Hematopoietic multipotent progenitor cell treated with erythropoietin and hydrocortisone succinate and interleukin-3 and kit ligand, for 15 days (in vitro differentiated cells): Measurements from ENCODE around the gene ATP11A.
"Not testable (repeated sequence)": the region's sequence is repeated elsewhere in the genome, so short reads cannot be mapped to it uniquely, and the experiment has no call there.

Experiments used
- DNase-seq: peaks from one replicate; pipeline ENCODE4 v3.0.0-alpha.2; 2015; ENCODE audit warnings: low spot score

Gene ATP11A

GRCh38 chr13:112800057-112800456, 110.2 kb downstream of the ATP11A start:
- DNase-seq: no peak

GRCh38 chr13:112800807-112801206, 111.0 kb downstream of the ATP11A start:
- not testable (repeated sequence) for DNase-seq

DNA sequence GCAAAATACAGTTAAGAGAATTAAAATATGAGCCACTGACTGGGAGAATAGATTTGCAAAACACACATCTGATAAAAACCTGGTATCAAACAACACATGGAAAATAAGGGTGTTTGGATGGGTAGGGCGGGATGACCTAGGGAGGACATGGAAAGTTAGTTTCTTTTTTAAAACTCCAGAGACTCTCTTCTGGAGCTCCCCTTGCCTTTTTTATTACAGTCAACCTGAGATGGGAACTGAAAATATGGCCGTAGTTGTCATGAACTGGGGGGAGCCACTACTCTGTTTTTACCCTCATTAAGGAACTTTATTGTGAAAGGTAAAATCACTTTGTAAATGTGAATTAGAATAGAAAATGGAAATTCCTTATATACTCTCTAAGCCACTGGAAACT, 113.0 kb downstream of the ATP11A start:
- DNase-seq: no peak

DNA sequence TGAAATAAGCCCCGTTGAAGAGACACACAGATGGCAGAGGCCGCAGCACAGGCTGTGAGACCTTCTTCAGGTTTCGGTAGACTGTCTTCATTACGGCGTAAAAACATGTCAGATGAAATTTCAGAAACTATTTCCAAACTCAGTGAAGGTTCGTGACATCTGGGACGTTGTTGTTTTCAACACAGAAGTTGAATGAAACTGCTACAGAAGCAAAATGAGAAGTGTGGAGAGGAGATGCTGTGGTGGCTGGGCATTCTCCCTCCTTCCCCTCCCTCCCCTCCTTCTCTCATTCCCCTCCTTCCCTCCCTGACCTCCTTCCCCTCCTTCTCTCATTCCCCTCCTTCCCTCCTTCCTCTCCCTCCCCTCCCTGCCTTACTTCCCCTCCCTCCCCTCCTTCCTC, 113.6 kb downstream of the ATP11A start:
- DNase-seq: no peak

DNA sequence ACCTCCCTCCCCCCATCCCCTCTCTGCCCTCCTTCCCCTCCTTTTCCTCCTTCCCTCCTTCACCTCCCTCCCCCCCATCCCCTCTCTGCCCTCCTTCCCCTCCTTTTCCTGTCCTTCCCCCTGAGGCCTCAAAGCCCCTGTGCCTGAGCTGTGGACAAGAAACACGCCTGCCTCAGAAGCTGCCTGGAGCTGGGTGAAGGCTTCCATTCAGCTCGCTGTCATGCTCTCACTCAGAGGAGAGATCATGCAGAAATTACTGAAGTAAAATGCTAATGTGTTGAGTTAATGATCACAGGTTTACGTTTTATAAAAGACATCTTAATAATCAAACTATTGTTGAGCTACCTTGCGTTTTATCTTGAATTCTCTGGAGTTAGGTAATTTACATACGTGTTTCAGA, 114.5 kb downstream of the ATP11A start:
- no peak for DNase-seq

DNA sequence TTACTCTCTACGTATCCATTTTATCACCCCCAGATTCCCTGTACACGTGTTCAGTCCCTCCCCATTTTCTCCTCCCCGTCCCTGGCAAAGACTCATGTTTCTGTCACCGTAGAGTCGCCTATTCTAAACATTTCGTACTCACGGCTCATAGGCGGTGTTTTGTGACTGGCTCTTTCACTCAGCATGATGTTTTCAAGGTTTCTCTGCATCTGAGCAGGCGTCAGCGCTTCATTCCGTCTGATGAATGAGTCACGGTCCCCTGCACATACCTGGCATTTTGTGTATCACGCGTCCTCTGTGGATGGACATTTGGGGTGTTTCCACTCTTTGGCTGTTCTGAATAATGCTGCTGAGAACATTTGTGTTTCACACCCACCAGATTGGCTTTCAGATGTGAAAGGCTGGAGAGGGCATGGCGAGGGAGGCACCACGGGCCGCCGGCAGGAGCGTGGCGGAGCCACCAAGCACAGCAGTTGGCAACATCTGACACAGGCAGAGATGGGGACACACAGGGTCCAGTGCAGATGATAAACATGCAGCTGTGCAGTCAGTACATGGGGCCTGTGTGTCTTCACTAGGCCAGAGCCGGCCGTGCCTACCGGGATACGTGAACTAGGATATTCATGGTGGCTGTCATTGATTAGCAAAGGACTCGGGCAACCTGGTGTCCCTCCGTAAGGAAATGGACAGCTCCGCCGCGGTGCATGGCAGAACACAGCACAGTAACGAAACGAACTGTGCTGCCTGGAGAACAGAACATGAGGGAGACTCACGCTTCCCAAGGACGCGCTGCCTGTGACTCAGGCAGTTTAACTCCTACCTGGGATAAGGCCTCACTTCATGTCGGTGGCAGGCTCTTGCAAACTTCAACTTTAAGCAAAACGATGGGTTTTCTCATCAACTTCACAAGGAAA, 117.2 kb downstream of the ATP11A start:
- no peak for DNase-seq

DNA sequence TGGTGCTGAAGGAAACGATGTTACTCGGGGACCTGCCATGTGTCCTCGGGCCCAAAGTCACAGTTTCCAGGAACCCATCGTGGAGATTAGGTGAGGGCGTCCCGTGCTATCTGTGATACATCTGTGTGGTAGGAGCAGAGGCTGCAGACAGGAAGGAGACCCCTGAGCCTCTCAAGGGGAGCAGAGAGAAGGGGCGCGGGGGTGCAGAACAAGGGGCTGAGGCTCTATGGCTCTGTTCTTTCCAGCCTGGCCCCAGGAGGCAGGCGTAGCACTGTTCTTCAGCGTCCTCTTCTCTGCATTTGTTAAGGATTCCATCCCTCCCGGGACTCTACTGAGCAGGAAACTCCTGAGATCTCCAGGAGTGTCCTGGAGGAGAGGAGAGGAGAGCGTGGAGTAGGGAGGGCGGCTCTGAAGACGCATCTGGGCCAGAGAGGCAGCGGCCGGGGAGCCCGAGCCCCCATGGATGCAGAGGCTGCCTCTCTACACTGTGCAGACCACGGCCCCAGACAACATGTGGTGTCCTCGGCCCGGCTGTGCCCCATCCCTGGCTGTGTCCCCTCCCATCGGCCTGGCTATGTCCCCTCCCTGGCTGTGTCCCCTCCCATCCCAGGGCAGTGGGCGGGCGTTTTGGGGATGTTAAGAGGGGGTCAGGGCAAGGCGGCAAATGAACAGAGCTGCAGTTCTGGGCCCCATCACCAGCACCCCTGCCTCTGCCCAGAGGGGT, 118.0 kb downstream of the ATP11A start:
- no peak for DNase-seq

DNA sequence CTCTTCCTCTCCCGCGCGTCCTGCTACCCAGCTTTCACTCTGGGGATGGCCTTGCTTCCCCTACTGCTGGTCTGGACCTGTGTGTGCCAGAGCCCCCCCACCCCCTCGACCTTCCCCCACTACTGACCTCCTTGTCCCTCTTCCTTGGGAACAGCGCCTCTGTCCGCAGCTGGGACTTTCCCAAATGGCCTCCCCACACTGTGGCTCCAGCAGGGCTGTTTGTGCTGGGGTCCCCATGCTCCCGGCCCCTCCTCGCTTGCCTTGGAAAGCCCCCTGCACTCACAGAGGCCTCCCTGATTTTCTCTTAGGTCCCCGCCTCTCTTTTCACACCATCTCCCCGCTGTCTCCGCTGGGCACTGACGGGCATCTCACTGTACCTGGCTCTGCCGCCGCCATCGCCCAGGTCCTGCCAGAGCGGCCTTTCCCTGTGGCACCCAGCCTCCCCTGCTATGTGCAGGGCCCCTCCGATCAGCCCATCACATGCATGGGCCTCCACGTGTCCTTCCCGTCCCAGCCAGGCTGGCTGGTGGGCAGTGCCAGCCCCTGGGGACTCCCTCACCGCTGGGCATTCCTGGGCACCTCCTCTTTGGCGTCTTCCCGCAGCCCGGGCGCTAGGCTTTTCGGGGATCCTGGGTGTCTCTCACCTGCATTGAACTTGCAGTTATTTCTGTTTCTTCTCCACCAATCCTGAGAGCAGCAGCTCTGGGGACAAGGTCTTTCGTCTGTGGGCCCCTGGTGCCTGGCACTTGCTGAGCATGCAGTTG, 118.7 kb downstream of the ATP11A start:
- no peak for DNase-seq

DNA sequence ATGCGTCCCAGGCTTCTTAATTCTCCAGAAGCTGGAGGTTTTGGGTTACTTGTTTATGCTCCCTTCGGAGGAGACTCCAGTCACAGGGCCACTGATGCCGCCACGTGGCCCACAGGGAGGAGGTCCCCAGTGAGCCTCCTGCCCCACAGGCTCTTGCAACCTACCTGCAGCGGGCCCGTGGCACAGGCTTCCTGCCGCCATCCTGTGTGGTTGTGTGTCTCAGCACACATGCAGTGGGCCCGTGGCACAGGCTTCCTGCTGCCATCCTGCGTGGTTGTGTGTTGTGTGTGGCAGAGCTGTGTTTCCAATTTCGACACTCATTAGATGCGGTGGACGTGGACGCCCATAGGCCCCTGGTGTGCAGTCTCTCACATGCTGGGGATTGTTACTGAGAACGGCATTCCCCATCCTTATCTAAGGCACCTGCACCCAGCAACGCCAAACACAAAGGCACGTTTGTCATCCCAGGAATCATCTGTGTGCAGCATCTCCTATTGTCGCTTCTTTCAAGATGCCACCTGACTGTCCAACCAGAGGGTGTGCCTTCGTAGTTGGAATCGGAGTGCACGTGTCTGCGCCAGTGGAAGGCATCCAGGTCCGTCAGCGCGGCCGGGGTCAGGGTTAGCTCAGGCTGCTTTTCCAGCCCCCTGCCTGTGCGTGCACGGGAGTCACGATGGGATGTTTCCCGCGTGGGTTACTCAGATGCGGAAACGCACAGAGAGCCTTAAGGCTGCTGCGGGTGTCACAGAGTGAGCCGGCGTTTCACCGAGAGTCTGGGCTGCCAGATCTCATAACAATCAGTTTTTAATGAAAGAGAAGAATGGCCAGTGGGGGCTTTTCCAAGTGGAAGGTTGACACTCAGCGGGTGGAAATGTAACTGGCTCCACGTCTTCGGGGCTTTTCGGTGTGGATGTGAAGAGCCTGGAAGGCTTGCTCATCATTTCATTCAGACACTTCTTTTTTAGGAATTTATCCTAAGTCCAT, 119.8 kb downstream of the ATP11A start:
- no peak for DNase-seq

- DNase-seq: no peak
Observed at GRCh38 chr13:112810608-112811007, 120.8 kb downstream of the ATP11A start.

DNA sequence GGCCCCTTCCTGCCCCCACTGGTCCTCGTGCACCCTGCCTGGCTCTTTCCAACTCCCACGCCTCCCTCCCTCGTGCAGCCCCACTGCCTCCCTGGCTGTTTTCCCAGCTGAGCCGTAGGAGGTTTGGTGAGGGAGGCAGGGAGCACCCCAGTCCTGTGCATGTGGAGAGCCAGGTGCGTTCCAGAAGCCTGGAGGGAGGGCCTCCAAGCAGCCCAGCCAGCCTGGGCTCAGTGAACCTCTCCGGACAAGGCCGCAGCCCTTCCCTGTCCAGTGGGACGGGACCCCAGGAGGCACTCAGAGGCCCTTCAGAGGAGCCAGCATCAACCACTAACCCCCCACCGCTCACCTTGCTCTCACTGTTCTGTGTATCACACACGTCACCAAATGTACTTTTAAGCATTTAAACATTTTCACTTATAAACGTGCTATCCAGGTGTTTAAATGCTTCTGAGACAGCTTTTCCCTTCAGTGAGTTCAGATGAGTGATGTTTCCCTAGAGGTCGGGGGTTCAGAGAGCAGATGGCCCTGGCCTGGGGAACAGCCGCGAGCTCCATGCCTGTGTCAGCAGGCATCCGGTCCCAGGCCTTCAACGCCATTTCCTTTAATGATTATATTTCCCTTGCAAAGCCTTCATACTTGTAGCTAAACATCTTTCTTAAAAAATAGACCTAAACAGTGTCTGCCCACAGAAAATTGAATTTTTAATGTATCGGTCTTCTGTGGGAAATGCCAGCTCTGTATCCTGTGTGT, 122.6 kb downstream of the ATP11A start:
- no peak for DNase-seq

DNA sequence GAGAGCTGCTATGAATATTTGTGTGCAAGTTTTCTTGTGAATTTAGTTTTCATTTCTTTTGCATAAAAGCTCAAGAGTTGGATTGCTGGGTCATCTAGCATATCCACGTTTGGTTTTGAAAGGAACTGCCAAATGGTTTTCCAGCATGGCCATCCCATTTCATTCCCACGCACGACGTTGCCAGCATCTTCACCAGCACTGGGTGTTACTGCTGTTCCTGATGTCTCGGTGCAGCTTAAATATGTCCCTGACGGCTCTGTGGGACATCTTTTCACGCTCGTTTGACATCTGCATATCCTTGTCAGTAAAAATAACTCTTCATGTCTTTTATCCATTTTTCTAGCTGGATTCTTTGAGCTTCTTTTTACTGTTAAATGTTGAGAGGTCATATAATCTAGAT, 123.7 kb downstream of the ATP11A start:
- no peak for DNase-seq

DNA sequence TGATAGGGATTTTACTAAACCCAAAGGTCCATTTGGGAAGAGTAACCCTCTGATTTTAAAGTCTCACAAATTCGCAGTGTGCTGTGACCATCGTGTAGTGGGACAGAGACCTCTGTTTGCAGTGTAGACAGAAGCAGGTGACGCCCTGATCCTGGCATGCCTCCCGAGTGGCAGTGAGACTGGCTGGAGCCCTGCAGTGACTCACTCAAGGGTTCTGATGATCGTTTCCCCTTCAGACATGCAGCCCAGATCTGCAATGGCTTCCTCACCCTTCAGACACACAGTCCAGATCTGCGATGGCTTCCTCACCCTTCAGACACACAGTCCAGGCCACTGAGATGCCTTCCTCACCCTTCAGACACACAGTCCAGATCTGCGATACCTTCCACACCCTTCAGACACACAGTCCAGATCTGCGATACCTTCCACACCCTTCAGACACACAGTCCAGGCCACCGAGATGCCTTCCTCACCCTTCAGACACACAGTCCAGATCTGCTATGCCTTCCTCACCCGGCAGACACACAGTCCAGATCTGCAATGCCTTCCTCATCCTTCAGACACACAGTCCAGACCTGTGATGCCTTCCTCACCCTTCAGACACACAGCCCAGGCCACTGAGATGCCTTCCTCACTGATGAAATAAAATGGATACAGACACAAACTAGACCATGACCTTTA, 125.2 kb downstream of the ATP11A start:
- no peak for DNase-seq

DNA sequence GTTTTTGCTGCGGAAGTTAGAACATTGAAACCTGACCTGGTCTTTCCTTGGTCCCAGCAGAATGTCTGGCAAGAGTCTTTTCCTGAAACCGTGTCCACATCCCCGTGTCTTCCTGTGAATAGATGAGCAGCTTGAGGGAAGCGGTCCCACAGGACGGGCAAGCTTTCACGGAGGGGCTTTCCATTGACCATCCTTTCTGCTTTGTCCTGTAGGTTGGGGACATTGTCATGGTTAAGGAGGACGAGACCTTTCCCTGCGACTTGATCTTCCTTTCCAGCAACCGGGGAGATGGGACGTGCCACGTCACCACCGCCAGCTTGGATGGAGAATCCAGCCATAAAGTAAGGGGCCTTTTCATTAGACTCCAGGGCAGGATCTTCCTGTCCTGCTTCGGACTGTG, 126.0 kb downstream of the ATP11A start:
- no peak for DNase-seq

DNA sequence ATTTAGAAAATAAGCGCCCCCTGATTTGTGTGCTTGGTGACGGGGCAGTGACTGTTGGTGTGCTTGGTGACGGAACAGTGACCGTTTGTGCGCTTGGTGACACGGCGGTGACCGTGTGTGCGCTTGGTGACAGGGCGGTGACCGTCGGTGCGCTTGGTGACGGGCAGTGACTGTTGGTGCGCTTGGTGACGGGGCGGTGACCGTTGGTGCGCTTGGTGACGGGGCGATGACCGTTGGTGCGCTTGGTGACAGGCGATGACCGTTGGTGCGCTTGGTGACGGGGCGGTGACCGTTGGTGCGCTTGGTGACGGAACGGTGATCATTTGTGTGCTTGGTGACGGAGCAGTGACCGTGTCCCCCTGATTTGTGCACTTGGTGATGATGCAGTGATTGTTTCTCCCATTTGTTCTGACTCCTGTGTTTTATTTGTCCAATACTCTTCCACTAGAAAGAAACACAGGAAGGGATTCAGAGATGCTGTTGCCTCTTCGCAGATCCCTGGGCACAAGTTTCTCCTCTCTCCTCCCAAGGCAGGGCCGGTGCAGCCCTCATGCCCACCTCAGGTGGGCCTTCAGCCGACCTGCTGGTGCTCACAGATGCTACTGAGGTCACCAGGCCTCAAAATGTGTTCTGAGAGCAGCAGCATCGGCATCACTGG, 128.3 kb downstream of the ATP11A start:
- no peak for DNase-seq

- DNase-seq: no peak
Observed at GRCh38 chr13:112818698-112819045, 128.8 kb downstream of the ATP11A start.

DNA sequence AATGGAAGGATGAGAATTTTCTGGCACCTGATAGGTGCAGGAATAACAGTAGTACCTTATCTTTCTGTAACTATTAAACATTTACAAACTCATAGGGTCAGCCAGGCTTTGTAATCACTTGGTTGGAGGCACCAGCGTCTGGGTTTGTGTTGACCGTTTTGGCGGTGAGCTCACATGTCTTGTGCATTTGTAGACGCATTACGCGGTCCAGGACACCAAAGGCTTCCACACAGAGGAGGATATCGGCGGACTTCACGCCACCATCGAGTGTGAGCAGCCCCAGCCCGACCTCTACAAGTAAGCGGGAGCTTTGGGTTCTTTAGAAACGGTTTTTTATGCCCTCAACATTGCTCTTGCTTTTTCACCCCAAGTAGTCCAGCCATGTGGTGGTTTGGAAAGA, 129.3 kb downstream of the ATP11A start:
- DNase-seq: no peak

- DNase-seq: no peak
Observed at GRCh38 chr13:112819816-112820215, 130.0 kb downstream of the ATP11A start.

- no peak for DNase-seq
Observed at GRCh38 chr13:112820318-112820717, 130.5 kb downstream of the ATP11A start.
